OCI-LY7 (cell line): Measurements from ENCODE around the gene ARHGEF40. TPM values are rescaled to one million over a fixed set of nuclear protein-coding genes. Genes with fewer than 3 reads are reported as not detected.
"Not testable (repeated sequence)": the region's sequence is repeated elsewhere in the genome, so short reads cannot be mapped to it uniquely, and the experiment has no call there.

Source experiments
- BruUV-seq: library from RNA; stranded (reverse); fragments of 400-500 nt; replicated peaks from 2 replicates; lab custom pipeline; 2021; lab: Mats Ljungman, UMichigan
- CTCF ChIA-PET: fragments of 300-600 bp; sonication (Branson Sonifier 250); formaldehyde crosslinking; loops from one replicate; lab custom pipeline; 2022; ENCODE audit warnings: antibody characterized with exemption; ENCODE audit not compliant: unreplicated experiment; lab: Charles Lee
- POLR2A ChIA-PET: fragments of 300-600 bp; sonication (Branson Sonifier 250); formaldehyde crosslinking; loops from one replicate; lab custom pipeline; 2022; ENCODE audit warnings: antibody characterized with exemption; lab: Charles Lee
- DNase-seq: peaks from one replicate; pipeline ENCODE4 v3.0.0-alpha.2; 2015; ENCODE audit warnings: low spot score
- H2AFZ ChIP-seq: fragments of 200-600 bp; sonication (generic), shearing (Covaris generic); 2 replicates; pipeline ENCODE4 v1.6.1; 2014; ENCODE audit warnings: mild to moderate bottlenecking, antibody characterized with exemption, low read length, moderate library complexity
- H3K27ac ChIP-seq: fragments of 200-600 bp; sonication (generic); 2 replicates; pipeline ENCODE4 v1.5.1; 2014; ENCODE audit warnings: mixed run types, low read depth, mild to moderate bottlenecking, moderate library complexity, low read length, inconsistent platforms; ENCODE audit not compliant: poor library complexity, severe bottlenecking
- H3K36me3 ChIP-seq: fragments of 200-600 bp; sonication (generic); 2 replicates; pipeline ENCODE4 v1.6.1; 2014; ENCODE audit warnings: mild to moderate bottlenecking, antibody characterized with exemption, low read length, moderate library complexity, mixed read lengths; ENCODE audit not compliant: insufficient read depth
- H3K4me1 ChIP-seq: fragments of 200-600 bp; sonication (generic); 2 replicates; pipeline ENCODE4 v1.5.1; 2014; ENCODE audit warnings: mild to moderate bottlenecking, low read length; ENCODE audit not compliant: insufficient read depth, poor library complexity, severe bottlenecking
- H3K4me2 ChIP-seq: fragments of 200-600 bp; sonication (generic); 2 replicates; pipeline ENCODE4 v1.6.1; 2014; ENCODE audit warnings: mild to moderate bottlenecking, low read length
- H3K4me3 ChIP-seq: fragments of 200-600 bp; sonication (generic); 2 replicates; pipeline ENCODE4 v1.5.1; 2014; ENCODE audit warnings: mild to moderate bottlenecking, low read depth, low read length; ENCODE audit not compliant: poor library complexity, severe bottlenecking
- H3K79me2 ChIP-seq: fragments of 200-600 bp; sonication (generic); 2 replicates; pipeline ENCODE4 v1.6.1; 2016; ENCODE audit warnings: low read depth, mild to moderate bottlenecking, low read length, moderate library complexity, mixed read lengths; ENCODE audit not compliant: insufficient read depth
- H3K9me2 ChIP-seq: fragments of 200-600 bp; sonication (generic); 2 replicates; pipeline ENCODE4 v1.6.1; 2016; ENCODE audit warnings: mild to moderate bottlenecking, low read length, mixed read lengths; ENCODE audit not compliant: insufficient read depth
- H3K9me3 ChIP-seq: fragments of 200-600 bp; sonication (generic); 2 replicates; pipeline ENCODE4 v1.6.1; 2014; ENCODE audit warnings: mild to moderate bottlenecking, mixed run types, low read length, mixed read lengths
- H4K20me1 ChIP-seq: fragments of 200-600 bp; sonication (generic); 2 replicates; pipeline ENCODE4 v1.6.1; 2014; ENCODE audit warnings: mild to moderate bottlenecking, antibody characterized with exemption, low read length, moderate library complexity, mixed read lengths; ENCODE audit not compliant: insufficient read depth
- CTCF ChIP-seq: fragments of 200-600 bp; sonication (generic); conservative IDR thresholded peaks from 2 replicates; pipeline ENCODE4 v1.5.1; 2014; ENCODE audit warnings: mild to moderate bottlenecking, antibody characterized with exemption, low read length, moderate library complexity, mixed read lengths
- EZH2phosphoT487 ChIP-seq: fragments of 200-600 bp; sonication (generic); IDR thresholded peaks from 2 replicates; pipeline ENCODE4 v1.6.1; 2018; ENCODE audit warnings: low read depth, borderline replicate concordance, mild to moderate bottlenecking, mixed run types, antibody characterized with exemption, low read length, moderate library complexity, mixed read lengths
- intact Hi-C: fragments of 100-400 bp; cut with micrococcal nuclease; formaldehyde crosslinking; loops from one replicate; pipeline ENCODE4 v1.10.0; 2022; ENCODE audit not compliant: unreplicated experiment
- total RNA-seq, 2 experiments: library from RNA; depleted of rRNA in 1 of 2; stranded (reverse); fragments of >200 nt in 1 of 2; shearing (Covaris generic) in 1 of 2; gene quantifications; 2 replicates each; pipeline ENCODE4 v1.2.3, GENCODE V29; 2014 to 2022

Gene ARHGEF40
- total RNA-seq, 2 experiments from 2014 or later, result 1.3 to 2.0 TPM

GRCh38 chr14:21039585-21040369, 30.3 kb upstream of the ARHGEF40 start:
- Histone ChIP-seq H3K79me2 (no peaks in the 10 kb centered on the region), H3K4me1 (no peaks in the 10 kb centered on the region), H3K36me3 (no peaks in the 10 kb centered on the region), H2AFZ (peak overlapping the region; percentile 57; the same call in 1 of the 2 replicates), H3K9me2 (no peaks in the 10 kb centered on the region), H3K27ac (no peak overlapping the region), H3K9me3 (no peaks in the 10 kb centered on the region), H3K4me3 (no peak overlapping the region), H4K20me1 (no peaks in the 10 kb centered on the region), H3K4me2 (no peak overlapping the region)
- no TSS peak for BruUV-seq
- DNase-seq, result peak; percentile 47
- POLR2A ChIA-PET, result interaction anchor here (0.6 to 1.7 kb wide), 4 partner anchors 26 to 35 kb away, joined by 3 to 4 read pairs (median 4); no protein-coding TSS in a partner anchor
- intact Hi-C loops, result loop anchor here (2.0 kb wide), 2 partner anchors 25 to 69 kb away; no protein-coding TSS in a partner anchor
- CTCF ChIA-PET, result interaction anchor here (0.6 to 1.0 kb wide), 2 partner anchors 25 to 68 kb away, joined by 3 read pairs; no protein-coding TSS in a partner anchor
- no peak for TF ChIP-seq EZH2phosphoT487
- peak; percentile 76 for TF ChIP-seq CTCF

GRCh38 chr14:21040370-21040925, 29.7 kb upstream of the ARHGEF40 start:
- peak; percentile 29; the same call in 1 of the 2 replicates for TF ChIP-seq CTCF
- TF ChIP-seq EZH2phosphoT487, result no peak
- BruUV-seq, result no TSS peak
- CTCF ChIA-PET, result interaction anchor here (1.0 kb wide), 1 partner anchor 25 kb away, joined by 3 read pairs; no protein-coding TSS in a partner anchor
- Histone ChIP-seq H3K9me3 (no peaks in the 10 kb centered on the region), H3K79me2 (no peaks in the 10 kb centered on the region), H3K36me3 (no peaks in the 10 kb centered on the region), H4K20me1 (no peaks in the 10 kb centered on the region), H3K27ac (no peak overlapping the region), H2AFZ (no peak overlapping the region), H3K4me3 (no peak overlapping the region), H3K4me2 (no peak overlapping the region), H3K4me1 (no peaks in the 10 kb centered on the region), H3K9me2 (no peaks in the 10 kb centered on the region)
- DNase-seq, result no peak
- intact Hi-C loops, result loop anchor here (2.0 kb wide), 2 partner anchors 26 to 70 kb away; no protein-coding TSS in a partner anchor
- POLR2A ChIA-PET, result interaction anchor here (0.7 to 1.7 kb wide), 3 partner anchors 26 to 36 kb away, joined by 3 to 4 read pairs (median 4); no protein-coding TSS in a partner anchor

- POLR2A ChIA-PET, H3K9me2 ChIP-seq, H3K27ac ChIP-seq, H2AFZ ChIP-seq, DNase-seq, BruUV-seq, H4K20me1 ChIP-seq, H3K36me3 ChIP-seq, H3K79me2 ChIP-seq, H3K4me3 ChIP-seq, H3K4me1 ChIP-seq, H3K4me2 ChIP-seq, H3K9me3 ChIP-seq: not testable (repeated sequence)
- CTCF ChIA-PET, result interaction anchor here (1.0 kb wide), 1 partner anchor 26 kb away, joined by 3 read pairs; no protein-coding TSS in a partner anchor
- intact Hi-C loops, result loop anchor here (2.0 kb wide), 2 partner anchors 26 to 70 kb away; no protein-coding TSS in a partner anchor
These were observed 29.2 kb upstream of the ARHGEF40 start for GRCh38 chr14:21040941-21041340.
